ENCODE results near the gene AGXT.

Gene AGXT

DNA sequence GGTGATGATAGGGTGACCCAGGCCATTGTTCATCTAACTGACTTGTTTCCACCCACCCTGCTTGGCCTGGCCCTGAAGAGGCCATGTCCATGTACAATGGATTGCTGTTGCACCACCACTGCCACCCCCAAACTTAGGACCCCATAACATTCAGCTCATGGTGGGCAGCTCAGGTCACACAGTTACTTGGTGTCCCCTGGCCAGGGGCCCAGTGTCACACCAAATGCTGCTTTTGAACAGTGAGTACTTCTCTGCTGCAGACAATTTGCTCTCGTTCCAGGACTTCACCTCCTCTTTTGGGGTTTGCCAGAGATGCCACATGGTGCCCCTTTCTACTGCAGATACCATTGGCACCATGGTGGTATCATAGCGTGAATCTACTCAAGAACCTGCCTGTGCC lies 15.6 kb downstream of the AGXT start:
- no peak for DNase-seq (ENCODE audit: low read depth in 2 of 2)
- no peak overlapping the region for H3K4me3 ChIP-seq (replicated peaks in 1 of 2; ENCODE audit: low read depth in 2 of 2, low read length in 2 of 2)
- TF ChIP-seq, protein P1, sequence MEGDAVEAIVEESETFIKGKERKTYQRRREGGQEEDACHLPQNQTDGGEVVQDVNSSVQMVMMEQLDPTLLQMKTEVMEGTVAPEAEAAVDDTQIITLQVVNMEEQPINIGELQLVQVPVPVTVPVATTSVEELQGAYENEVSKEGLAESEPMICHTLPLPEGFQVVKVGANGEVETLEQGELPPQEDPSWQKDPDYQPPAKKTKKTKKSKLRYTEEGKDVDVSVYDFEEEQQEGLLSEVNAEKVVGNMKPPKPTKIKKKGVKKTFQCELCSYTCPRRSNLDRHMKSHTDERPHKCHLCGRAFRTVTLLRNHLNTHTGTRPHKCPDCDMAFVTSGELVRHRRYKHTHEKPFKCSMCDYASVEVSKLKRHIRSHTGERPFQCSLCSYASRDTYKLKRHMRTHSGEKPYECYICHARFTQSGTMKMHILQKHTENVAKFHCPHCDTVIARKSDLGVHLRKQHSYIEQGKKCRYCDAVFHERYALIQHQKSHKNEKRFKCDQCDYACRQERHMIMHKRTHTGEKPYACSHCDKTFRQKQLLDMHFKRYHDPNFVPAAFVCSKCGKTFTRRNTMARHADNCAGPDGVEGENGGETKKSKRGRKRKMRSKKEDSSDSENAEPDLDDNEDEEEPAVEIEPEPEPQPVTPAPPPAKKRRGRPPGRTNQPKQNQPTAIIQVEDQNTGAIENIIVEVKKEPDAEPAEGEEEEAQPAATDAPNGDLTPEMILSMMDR (IDR thresholded peaks at IDR 0.05; ENCODE audit: low read depth, low read length), result no peak

GRCh38 chr2:240884745-240885144 lies 16.1 kb downstream of the AGXT start:
- TF ChIP-seq, protein P1 (IDR thresholded peaks at IDR 0.05; ENCODE audit: low read depth, low read length), result no peak
- DNase-seq (ENCODE audit: low read depth in 2 of 2), result no peak
- no peak overlapping the region for H3K4me3 ChIP-seq (replicated peaks in 1 of 2; ENCODE audit: low read depth in 2 of 2, low read length in 2 of 2)

- TF ChIP-seq, protein P1 (IDR thresholded peaks at IDR 0.05; ENCODE audit: low read depth, low read length), result no peak
- DNase-seq (ENCODE audit: low read depth in 2 of 2), result no peak
- H3K4me3 ChIP-seq (replicated peaks in 1 of 2; ENCODE audit: low read depth in 2 of 2, low read length in 2 of 2), result no peak overlapping the region
These were observed 16.9 kb downstream of the AGXT start for GRCh38 chr2:240885566-240885965.

GRCh38 chr2:240886023-240886565 lies 17.5 kb downstream of the AGXT start:
- H3K4me3 ChIP-seq (replicated peaks in 1 of 2; ENCODE audit: low read depth in 2 of 2, low read length in 2 of 2), result no peak overlapping the region
- TF ChIP-seq, protein P1 (IDR thresholded peaks at IDR 0.05; ENCODE audit: low read depth, low read length), result no peak
- no peak for DNase-seq (ENCODE audit: low read depth in 2 of 2)

GRCh38 chr2:240886678-240887609 lies 18.3 kb downstream of the AGXT start:
- no peak overlapping the region for H3K4me3 ChIP-seq (replicated peaks in 1 of 2; ENCODE audit: low read depth in 2 of 2, low read length in 2 of 2)
- no peak for DNase-seq (ENCODE audit: low read depth in 2 of 2)
- TF ChIP-seq, protein P1 (IDR thresholded peaks at IDR 0.05; ENCODE audit: low read depth, low read length), result no peak

GRCh38 chr2:240887631-240888030 lies 19.0 kb downstream of the AGXT start:
- no peak overlapping the region for H3K4me3 ChIP-seq (replicated peaks in 1 of 2; ENCODE audit: low read depth in 2 of 2, low read length in 2 of 2)
- TF ChIP-seq, protein P1 (IDR thresholded peaks at IDR 0.05; ENCODE audit: low read depth, low read length), result no peak
- no peak for DNase-seq (ENCODE audit: low read depth in 2 of 2)
